Liver (tissue), 9 donors: Measurements from ENCODE around the gene CACNA2D1. TPM values are rescaled to one million over a fixed set of nuclear protein-coding genes. Genes with fewer than 3 reads are reported as not detected.

Source experiments
- DNase-seq: peaks from one replicate; pipeline ENCODE4 v3.0.0-alpha.2; 2017; ENCODE audit warnings: low spot score
- H3K27ac ChIP-seq, 2 donors: one replicate each; pipeline ENCODE4 v1.7.0; 2013; ENCODE audit warnings: inconsistent platforms in 2 of 2, low read length in 2 of 2, control low read depth in 1 of 2, low read depth in 1 of 2, mild to moderate bottlenecking in 1 of 2
- H3K27me3 ChIP-seq, 4 donors: one replicate each; pipeline versions ENCODE4 v1.6.1 to v1.7.0; 2013; ENCODE audit warnings: low read length in 3 of 4, inconsistent platforms in 1 of 4, mild to moderate bottlenecking in 1 of 4, moderate library complexity in 1 of 4; ENCODE audit not compliant: control insufficient read depth in 4 of 4, insufficient read depth in 4 of 4
- H3K36me3 ChIP-seq, 4 donors: one replicate each; pipeline versions ENCODE4 v1.6.1 to v1.7.0; 2013; ENCODE audit warnings: low read length in 3 of 4, mild to moderate bottlenecking in 3 of 4, low read depth in 1 of 4, moderate library complexity in 1 of 4; ENCODE audit not compliant: control insufficient read depth in 4 of 4, insufficient read depth in 3 of 4
- H3K4me1 ChIP-seq, 4 donors: one replicate each; pipeline versions ENCODE4 v1.6.1 to v1.7.0; 2013; ENCODE audit warnings: low read length in 3 of 4, mild to moderate bottlenecking in 3 of 4, moderate library complexity in 1 of 4; ENCODE audit not compliant: control insufficient read depth in 4 of 4, insufficient read depth in 4 of 4
- H3K4me3 ChIP-seq, 3 donors: one replicate each; pipeline versions ENCODE4 v1.6.1 to v1.7.0; 2013; ENCODE audit warnings: low read length in 3 of 3, control low read depth in 1 of 3, low read depth in 1 of 3, mild to moderate bottlenecking in 1 of 3
- H3K9ac ChIP-seq, 2 donors: one replicate each; pipeline ENCODE4 v1.7.0; 2013; ENCODE audit warnings: low read length in 2 of 2, mild to moderate bottlenecking in 2 of 2, moderate library complexity in 2 of 2, control low read depth in 1 of 2, low read depth in 1 of 2
- H3K9me3 ChIP-seq, 4 donors: one replicate each; pipeline versions ENCODE4 v1.6.1 to v1.7.0; 2013; ENCODE audit warnings: low read length in 3 of 4; ENCODE audit not compliant: control insufficient read depth in 4 of 4
- EGR1 ChIP-seq, 2 donors: IDR thresholded peaks; 2 replicates each; pipeline ENCODE4 v1.6.1; 2016 to 2018; ENCODE audit warnings: antibody characterized with exemption in 2 of 2, low read depth in 2 of 2
- FOXA1 ChIP-seq: IDR thresholded peaks from 2 replicates; pipeline ENCODE4 v1.6.1; 2016; ENCODE audit warnings: antibody characterized with exemption
- FOXA2 ChIP-seq: IDR thresholded peaks from 2 replicates; pipeline ENCODE4 v1.6.1; 2016; ENCODE audit warnings: antibody characterized with exemption
- GABPA ChIP-seq, 2 donors: IDR thresholded peaks in 1 of 2; conservative IDR thresholded peaks in 1 of 2; 2 replicates each; pipeline ENCODE4 v1.6.1; 2016; ENCODE audit warnings: antibody characterized with exemption in 2 of 2, mild to moderate bottlenecking in 1 of 2, moderate library complexity in 1 of 2
- HNF4A ChIP-seq, 2 donors: conservative IDR thresholded peaks; 2 replicates each; pipeline ENCODE4 v1.6.1; 2016; ENCODE audit warnings: antibody characterized with exemption in 2 of 2, mild to moderate bottlenecking in 2 of 2
- HNF4G ChIP-seq: IDR thresholded peaks from 2 replicates; pipeline ENCODE4 v1.6.1; 2016; ENCODE audit warnings: antibody characterized with exemption
- JUND ChIP-seq, 2 donors: IDR thresholded peaks; 2 replicates each; pipeline ENCODE4 v1.6.1; 2016; ENCODE audit warnings: antibody characterized with exemption in 2 of 2
- RAD21 ChIP-seq, 2 donors: IDR thresholded peaks; 2 replicates each; pipeline ENCODE4 v1.6.1; 2016; ENCODE audit warnings: antibody characterized with exemption in 2 of 2, mild to moderate bottlenecking in 2 of 2
- RXRA ChIP-seq, 2 donors: IDR thresholded peaks; 2 replicates each; pipeline ENCODE4 v1.6.1; 2017 to 2018; ENCODE audit warnings: antibody characterized with exemption in 2 of 2, mild to moderate bottlenecking in 1 of 2
- SP1 ChIP-seq: IDR thresholded peaks from 2 replicates; pipeline ENCODE4 v1.6.1; 2018; ENCODE audit warnings: antibody characterized with exemption, mild to moderate bottlenecking
- TAF1 ChIP-seq: conservative IDR thresholded peaks from 2 replicates; pipeline ENCODE4 v1.6.1; 2016; ENCODE audit warnings: antibody characterized with exemption, mild to moderate bottlenecking
- YY1 ChIP-seq: IDR thresholded peaks from 2 replicates; pipeline ENCODE4 v1.6.1; 2016; ENCODE audit warnings: antibody characterized with exemption, mild to moderate bottlenecking
- WGBS: extraction: QIAGEN DNeasy Blood & Tissue Kit; methylation state at CpG from one replicate; pipeline ENCODE4 v1.1.7; 2013; 5-methylcytosine and 5-hydroxymethylcytosine counted together
- polyA plus RNA-seq, 2 donors: library from polyadenylated mRNA; stranded (reverse) in 1 of 2; unstranded in 1 of 2; fragments of 200-250 nt in 1 of 2; fragments of >200 nt in 1 of 2; fragmentation: Nextera tagmentation in 1 of 2; extraction: Ambion mirVana in 1 of 2; gene quantifications; one replicate each; pipeline versions ENCODE4 v1.2.1 to v1.2.3, GENCODE V29; 2013 to 2015
- total RNA-seq, 2 donors: library from RNA; depleted of rRNA; stranded (reverse); fragments of >200 nt; gene quantifications; one replicate each; pipeline ENCODE4 v1.2.3, GENCODE V29; 2014
- TF ChIP-seq, protein P1 (sequence below): fragments of 150-350 bp; IDR thresholded peaks from 2 replicates; pipeline ENCODE4 v1.5.1; 2017; ENCODE audit warnings: improper control_type of control experiment, low read depth, low read length; ENCODE audit not compliant: missing input control
- TF ChIP-seq, protein P2 (sequence below): IDR thresholded peaks from 2 replicates; pipeline ENCODE4 v1.6.1; 2016; ENCODE audit warnings: antibody characterized with exemption, mild to moderate bottlenecking
- TF ChIP-seq, protein P3 (sequence below): IDR thresholded peaks from 2 replicates; pipeline ENCODE4 v1.6.1; 2016; ENCODE audit warnings: antibody characterized with exemption
- TF ChIP-seq, protein P4 (sequence below): IDR thresholded peaks from 2 replicates; pipeline ENCODE4 v1.6.1; 2016; ENCODE audit warnings: antibody characterized with exemption
- donor health status: healthy.
- donor health status: healthy.
- donor health status: healthy.
- donor health status: healthy.
- donor health status: healthy.

Gene CACNA2D1
- total and polyA plus RNA-seq, 4 donors = 0.42 to 2.3 (median 0.94) TPM

- peaks cover 0 to 4% (median 0%) of the 10 kb centered on the region in 4 donors for H3K27me3 ChIP-seq
- TF ChIP-seq HNF4A (conservative IDR thresholded peaks at IDR 0.05) (no peak), GABPA (IDR thresholded peaks at IDR 0.05 in 1 of 2, conservative IDR thresholded peaks at IDR 0.05 in 1 of 2) (no peak), JUND (IDR thresholded peaks at IDR 0.05) (no peak), EGR1 (IDR thresholded peaks at IDR 0.05; ENCODE audit: low read depth in 2 of 2) (no peak)
- TF ChIP-seq, protein P1, sequence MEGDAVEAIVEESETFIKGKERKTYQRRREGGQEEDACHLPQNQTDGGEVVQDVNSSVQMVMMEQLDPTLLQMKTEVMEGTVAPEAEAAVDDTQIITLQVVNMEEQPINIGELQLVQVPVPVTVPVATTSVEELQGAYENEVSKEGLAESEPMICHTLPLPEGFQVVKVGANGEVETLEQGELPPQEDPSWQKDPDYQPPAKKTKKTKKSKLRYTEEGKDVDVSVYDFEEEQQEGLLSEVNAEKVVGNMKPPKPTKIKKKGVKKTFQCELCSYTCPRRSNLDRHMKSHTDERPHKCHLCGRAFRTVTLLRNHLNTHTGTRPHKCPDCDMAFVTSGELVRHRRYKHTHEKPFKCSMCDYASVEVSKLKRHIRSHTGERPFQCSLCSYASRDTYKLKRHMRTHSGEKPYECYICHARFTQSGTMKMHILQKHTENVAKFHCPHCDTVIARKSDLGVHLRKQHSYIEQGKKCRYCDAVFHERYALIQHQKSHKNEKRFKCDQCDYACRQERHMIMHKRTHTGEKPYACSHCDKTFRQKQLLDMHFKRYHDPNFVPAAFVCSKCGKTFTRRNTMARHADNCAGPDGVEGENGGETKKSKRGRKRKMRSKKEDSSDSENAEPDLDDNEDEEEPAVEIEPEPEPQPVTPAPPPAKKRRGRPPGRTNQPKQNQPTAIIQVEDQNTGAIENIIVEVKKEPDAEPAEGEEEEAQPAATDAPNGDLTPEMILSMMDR = no peak
- no peak overlapping the region for H3K4me3 ChIP-seq
- H3K9ac ChIP-seq = no peak overlapping the region
- no peak overlapping the region for H3K27ac ChIP-seq
- no peaks in the 10 kb centered on the region for H3K36me3 ChIP-seq
- no peak for DNase-seq
- no peaks in the 10 kb centered on the region for H3K9me3 ChIP-seq
- H3K4me1 ChIP-seq = no peaks in the 10 kb centered on the region
Observed at GRCh38 chr7:82266081-82266480, 177.5 kb downstream of the CACNA2D1 start.

- no peak for DNase-seq
- Histone ChIP-seq H3K27me3 (peaks cover 0 to 2% (median 0%) of the 10 kb centered on the region in 4 donors), H3K27ac (no peak overlapping the region), H3K9me3 (no peaks in the 10 kb centered on the region), H3K9ac (no peak overlapping the region), H3K4me1 (no peaks in the 10 kb centered on the region), H3K36me3 (no peaks in the 10 kb centered on the region), H3K4me3 (no peak overlapping the region)
- TF ChIP-seq GABPA (IDR thresholded peaks at IDR 0.05 in 1 of 2, conservative IDR thresholded peaks at IDR 0.05 in 1 of 2) = no peak
- no peak for TF ChIP-seq YY1
- TF ChIP-seq SP1 = no peak
- TF ChIP-seq, protein P2, sequence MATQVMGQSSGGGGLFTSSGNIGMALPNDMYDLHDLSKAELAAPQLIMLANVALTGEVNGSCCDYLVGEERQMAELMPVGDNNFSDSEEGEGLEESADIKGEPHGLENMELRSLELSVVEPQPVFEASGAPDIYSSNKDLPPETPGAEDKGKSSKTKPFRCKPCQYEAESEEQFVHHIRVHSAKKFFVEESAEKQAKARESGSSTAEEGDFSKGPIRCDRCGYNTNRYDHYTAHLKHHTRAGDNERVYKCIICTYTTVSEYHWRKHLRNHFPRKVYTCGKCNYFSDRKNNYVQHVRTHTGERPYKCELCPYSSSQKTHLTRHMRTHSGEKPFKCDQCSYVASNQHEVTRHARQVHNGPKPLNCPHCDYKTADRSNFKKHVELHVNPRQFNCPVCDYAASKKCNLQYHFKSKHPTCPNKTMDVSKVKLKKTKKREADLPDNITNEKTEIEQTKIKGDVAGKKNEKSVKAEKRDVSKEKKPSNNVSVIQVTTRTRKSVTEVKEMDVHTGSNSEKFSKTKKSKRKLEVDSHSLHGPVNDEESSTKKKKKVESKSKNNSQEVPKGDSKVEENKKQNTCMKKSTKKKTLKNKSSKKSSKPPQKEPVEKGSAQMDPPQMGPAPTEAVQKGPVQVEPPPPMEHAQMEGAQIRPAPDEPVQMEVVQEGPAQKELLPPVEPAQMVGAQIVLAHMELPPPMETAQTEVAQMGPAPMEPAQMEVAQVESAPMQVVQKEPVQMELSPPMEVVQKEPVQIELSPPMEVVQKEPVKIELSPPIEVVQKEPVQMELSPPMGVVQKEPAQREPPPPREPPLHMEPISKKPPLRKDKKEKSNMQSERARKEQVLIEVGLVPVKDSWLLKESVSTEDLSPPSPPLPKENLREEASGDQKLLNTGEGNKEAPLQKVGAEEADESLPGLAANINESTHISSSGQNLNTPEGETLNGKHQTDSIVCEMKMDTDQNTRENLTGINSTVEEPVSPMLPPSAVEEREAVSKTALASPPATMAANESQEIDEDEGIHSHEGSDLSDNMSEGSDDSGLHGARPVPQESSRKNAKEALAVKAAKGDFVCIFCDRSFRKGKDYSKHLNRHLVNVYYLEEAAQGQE = no peak
- no peak for TF ChIP-seq HNF4G
- TF ChIP-seq RAD21 (IDR thresholded peaks at IDR 0.05) = no peak
- TF ChIP-seq JUND (IDR thresholded peaks at IDR 0.05) = no peak
- TF ChIP-seq, protein P3, sequence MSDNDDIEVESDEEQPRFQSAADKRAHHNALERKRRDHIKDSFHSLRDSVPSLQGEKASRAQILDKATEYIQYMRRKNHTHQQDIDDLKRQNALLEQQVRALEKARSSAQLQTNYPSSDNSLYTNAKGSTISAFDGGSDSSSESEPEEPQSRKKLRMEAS = no peak
- TF ChIP-seq EGR1 (IDR thresholded peaks at IDR 0.05; ENCODE audit: low read depth in 2 of 2) = no peak
- TF ChIP-seq, protein P4, sequence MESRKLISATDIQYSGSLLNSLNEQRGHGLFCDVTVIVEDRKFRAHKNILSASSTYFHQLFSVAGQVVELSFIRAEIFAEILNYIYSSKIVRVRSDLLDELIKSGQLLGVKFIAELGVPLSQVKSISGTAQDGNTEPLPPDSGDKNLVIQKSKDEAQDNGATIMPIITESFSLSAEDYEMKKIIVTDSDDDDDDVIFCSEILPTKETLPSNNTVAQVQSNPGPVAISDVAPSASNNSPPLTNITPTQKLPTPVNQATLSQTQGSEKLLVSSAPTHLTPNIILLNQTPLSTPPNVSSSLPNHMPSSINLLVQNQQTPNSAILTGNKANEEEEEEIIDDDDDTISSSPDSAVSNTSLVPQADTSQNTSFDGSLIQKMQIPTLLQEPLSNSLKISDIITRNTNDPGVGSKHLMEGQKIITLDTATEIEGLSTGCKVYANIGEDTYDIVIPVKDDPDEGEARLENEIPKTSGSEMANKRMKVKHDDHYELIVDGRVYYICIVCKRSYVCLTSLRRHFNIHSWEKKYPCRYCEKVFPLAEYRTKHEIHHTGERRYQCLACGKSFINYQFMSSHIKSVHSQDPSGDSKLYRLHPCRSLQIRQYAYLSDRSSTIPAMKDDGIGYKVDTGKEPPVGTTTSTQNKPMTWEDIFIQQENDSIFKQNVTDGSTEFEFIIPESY = no peak
- TF ChIP-seq FOXA1 = no peak
- TF ChIP-seq, protein P1 = no peak
- TF ChIP-seq RXRA (IDR thresholded peaks at IDR 0.05) = no peak
- no peak for TF ChIP-seq TAF1
- TF ChIP-seq HNF4A (conservative IDR thresholded peaks at IDR 0.05) = no peak
- TF ChIP-seq FOXA2 = no peak
- 61% methylated on average over 3 of the region's 3 CpGs for WGBS
Observed at GRCh38 chr7:82264783-82265305, 178.7 kb downstream of the CACNA2D1 start.
